BJ (cell line): Measurements from ENCODE around the gene LPCAT1. TPM values are rescaled to one million over a fixed set of nuclear protein-coding genes. Genes with fewer than 3 reads are reported as not detected.

Experiments
- CTCF ChIA-PET: fragments of 350-600 bp; formaldehyde crosslinking; extraction: SDS; loops from one replicate; lab custom pipeline; 2021; ENCODE audit warnings: antibody characterized with exemption, inconsistent platforms; lab: Yijun Ruan, JAX
- POLR2A ChIA-PET: fragments of 300-600 bp; sonication (Branson Sonifier 250); formaldehyde crosslinking; extraction: SDS; loops from one replicate; lab custom pipeline; 2021; ENCODE audit warnings: antibody characterized with exemption; lab: Charles Lee
- DNase-seq: peaks from one replicate; pipeline ENCODE4 v3.0.0-alpha.2; 2011; ENCODE audit warnings: low read depth
- H3K27me3 ChIP-seq: 2 replicates; pipeline ENCODE4 v1.6.0; 2011; ENCODE audit warnings: low read length; ENCODE audit not compliant: control insufficient read depth, insufficient read depth
- H3K36me3 ChIP-seq: 2 replicates; pipeline ENCODE4 v1.5.1; 2011; ENCODE audit warnings: low read length; ENCODE audit not compliant: control insufficient read depth, insufficient read depth
- H3K4me3 ChIP-seq: 2 replicates; pipeline ENCODE4 v1.5.1; 2011; ENCODE audit warnings: low read depth, mild to moderate bottlenecking, control low read depth, low read length
- polyA plus RNA-seq: library from polyadenylated mRNA; depleted of rRNA; stranded (reverse); fragments of >200 nt; gene quantifications from 2 replicates; pipeline ENCODE4 v1.2.3, GENCODE V29; 2011
- TF ChIP-seq, protein P1 (sequence below): IDR thresholded peaks from 2 replicates; pipeline ENCODE4 v1.5.1; 2011; ENCODE audit warnings: low read depth, mild to moderate bottlenecking, control low read depth, inconsistent platforms, low read length, moderate library complexity; ENCODE audit not compliant: insufficient read depth

LPCAT1 gene
- polyA plus RNA-seq, 1 experiment: 14.3 TPM

DNA sequence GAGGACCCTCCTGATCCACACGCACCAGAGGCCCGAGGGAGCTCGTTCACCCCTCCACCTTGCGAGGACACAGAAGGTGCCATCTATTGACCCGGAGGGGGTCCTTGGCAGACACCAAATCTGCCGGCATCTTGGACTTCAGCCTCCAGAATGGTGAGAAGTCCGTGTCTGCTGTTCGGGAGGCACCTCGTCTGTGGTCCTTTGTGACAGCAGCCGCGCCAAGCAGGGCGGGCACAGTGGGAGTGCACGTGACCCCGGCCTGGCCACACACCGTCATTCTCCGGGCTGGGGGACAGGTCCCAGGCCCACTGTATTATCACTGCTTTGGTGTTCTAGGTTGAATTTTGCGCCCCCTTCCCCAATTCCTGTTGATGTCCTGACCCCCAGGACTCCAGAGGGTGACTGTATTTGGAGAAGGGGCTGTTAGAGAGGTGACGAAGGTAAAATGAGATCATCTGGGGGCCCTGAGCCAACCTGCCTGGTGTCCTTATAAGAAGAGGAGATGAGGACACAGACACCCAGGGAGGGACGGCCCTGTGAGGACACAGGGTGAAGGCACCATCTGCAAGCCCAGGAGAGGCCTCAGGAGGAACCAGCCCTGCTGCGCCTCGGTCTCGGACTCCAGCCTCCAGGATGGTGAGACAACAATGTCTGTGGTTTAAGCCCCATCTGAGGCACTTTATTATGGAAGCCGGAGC lies 15.7 kb downstream of the LPCAT1 start:
- H3K4me3 ChIP-seq: no peak overlapping the region
- H3K36me3 ChIP-seq: peaks cover 19% of the 10 kb centered on the region
- POLR2A ChIA-PET: no interaction called here
- H3K27me3 ChIP-seq: no peaks in the 10 kb centered on the region
- no peak for DNase-seq
- CTCF ChIA-PET: interaction anchor here (1.4 kb wide), 1 partner anchor 133 kb away, joined by 3 read pairs; no protein-coding TSS in a partner anchor
- TF ChIP-seq, protein P1, sequence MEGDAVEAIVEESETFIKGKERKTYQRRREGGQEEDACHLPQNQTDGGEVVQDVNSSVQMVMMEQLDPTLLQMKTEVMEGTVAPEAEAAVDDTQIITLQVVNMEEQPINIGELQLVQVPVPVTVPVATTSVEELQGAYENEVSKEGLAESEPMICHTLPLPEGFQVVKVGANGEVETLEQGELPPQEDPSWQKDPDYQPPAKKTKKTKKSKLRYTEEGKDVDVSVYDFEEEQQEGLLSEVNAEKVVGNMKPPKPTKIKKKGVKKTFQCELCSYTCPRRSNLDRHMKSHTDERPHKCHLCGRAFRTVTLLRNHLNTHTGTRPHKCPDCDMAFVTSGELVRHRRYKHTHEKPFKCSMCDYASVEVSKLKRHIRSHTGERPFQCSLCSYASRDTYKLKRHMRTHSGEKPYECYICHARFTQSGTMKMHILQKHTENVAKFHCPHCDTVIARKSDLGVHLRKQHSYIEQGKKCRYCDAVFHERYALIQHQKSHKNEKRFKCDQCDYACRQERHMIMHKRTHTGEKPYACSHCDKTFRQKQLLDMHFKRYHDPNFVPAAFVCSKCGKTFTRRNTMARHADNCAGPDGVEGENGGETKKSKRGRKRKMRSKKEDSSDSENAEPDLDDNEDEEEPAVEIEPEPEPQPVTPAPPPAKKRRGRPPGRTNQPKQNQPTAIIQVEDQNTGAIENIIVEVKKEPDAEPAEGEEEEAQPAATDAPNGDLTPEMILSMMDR: no peak

DNA sequence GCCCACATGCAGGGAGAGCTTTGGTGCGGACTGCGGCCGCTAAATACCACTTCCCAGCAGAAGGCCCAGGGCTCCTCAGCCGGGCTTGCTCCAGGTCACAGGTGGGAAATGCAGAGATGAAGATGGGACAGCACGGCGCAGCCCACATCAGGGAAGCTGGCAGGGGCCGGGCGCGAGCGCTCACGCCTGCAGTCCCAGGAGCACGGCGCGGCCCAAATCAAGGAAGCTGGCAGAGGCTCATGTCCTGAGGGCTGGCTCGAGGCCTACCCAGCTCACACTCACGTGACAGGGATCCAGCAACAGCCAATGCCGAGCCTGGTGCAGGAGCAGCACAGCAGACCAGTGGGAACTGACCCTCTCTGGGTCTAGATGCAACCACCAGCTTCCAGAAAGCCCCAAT lies 16.3 kb downstream of the LPCAT1 start:
- Histone ChIP-seq H3K36me3 (peaks cover 19% of the 10 kb centered on the region), H3K27me3 (no peaks in the 10 kb centered on the region), H3K4me3 (no peak overlapping the region)
- CTCF ChIA-PET: interaction anchor here (1.4 kb wide), 1 partner anchor 133 kb away, joined by 3 read pairs; no protein-coding TSS in a partner anchor
- POLR2A ChIA-PET: no interaction called here
- TF ChIP-seq, protein P1: no peak
- DNase-seq: no peak

DNA sequence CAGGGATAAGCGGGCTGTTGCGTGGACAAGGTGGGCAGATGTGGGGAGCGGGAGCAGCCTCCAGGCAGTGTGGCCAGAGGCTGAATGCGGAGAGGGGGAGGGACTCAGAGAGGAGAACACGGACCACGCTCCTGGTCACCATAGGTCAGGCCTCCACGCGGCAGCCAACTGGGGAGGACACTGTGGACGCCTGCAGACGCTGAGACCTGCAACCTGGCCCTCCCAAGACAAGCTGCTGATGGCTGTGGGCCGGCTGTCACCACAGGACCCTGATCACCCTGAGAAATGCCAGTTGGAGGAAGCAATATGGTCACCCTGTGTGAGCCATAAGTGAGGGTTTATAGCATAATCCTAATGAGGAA lies 16.8 kb downstream of the LPCAT1 start:
- ChIA-PET CTCF (interaction anchor here (1.4 kb wide), 1 partner anchor 134 kb away, joined by 3 read pairs; no protein-coding TSS in a partner anchor), POLR2A (no interaction called here)
- Histone ChIP-seq H3K36me3 (peaks cover 18% of the 10 kb centered on the region), H3K4me3 (no peak overlapping the region), H3K27me3 (no peaks in the 10 kb centered on the region)
- DNase-seq: no peak
- TF ChIP-seq, protein P1: no peak

GRCh38 chr5:1506242-1507013 lies 17.3 kb downstream of the LPCAT1 start:
- ChIA-PET CTCF (interaction anchor here (0.8 to 1.4 kb wide), 2 partner anchors 36 to 134 kb away, joined by 3 read pairs; no protein-coding TSS in a partner anchor), POLR2A (no interaction called here)
- Histone ChIP-seq H3K36me3 (peaks cover 14% of the 10 kb centered on the region), H3K4me3 (no peak overlapping the region), H3K27me3 (no peaks in the 10 kb centered on the region)
- DNase-seq: no peak
- TF ChIP-seq, protein P1: no peak
